Immature natural killer cell (primary cell): ENCODE data around the gene FLNB. TPM values are rescaled to one million over a fixed set of nuclear protein-coding genes. Genes with fewer than 3 reads are reported as not detected.
A peak's percentile ranks its signal among the peaks of the same experiment; 100 is the strongest.

Experiments
- DNase-seq, 3 donors: peaks; one replicate each; pipeline ENCODE4 v3.0.0; 2022; ENCODE audit warnings: mixed read lengths in 1 of 3
- H3K27ac Mint-ChIP-seq, 6 donors: one replicate each; pipeline ENCODE4 v1.8.0; 2020; ENCODE audit warnings: mixed read lengths in 6 of 6, mild to moderate bottlenecking in 5 of 6, inconsistent platforms in 4 of 6, moderate library complexity in 3 of 6
- H3K27me3 Mint-ChIP-seq, 3 donors: one replicate each; pipeline ENCODE4 v1.8.0; 2020 to 2021; ENCODE audit warnings: low read depth in 3 of 3, mild to moderate bottlenecking in 3 of 3, mixed read lengths in 3 of 3, moderate library complexity in 3 of 3, inconsistent platforms in 1 of 3
- H3K36me3 Mint-ChIP-seq, 3 donors: one replicate each; pipeline ENCODE4 v1.8.0; 2020; ENCODE audit warnings: mixed read lengths in 3 of 3, inconsistent platforms in 2 of 3, mild to moderate bottlenecking in 2 of 3
- H3K4me1 Mint-ChIP-seq, 2 donors: one replicate each; pipeline ENCODE4 v1.8.0; 2020; ENCODE audit warnings: inconsistent platforms in 2 of 2, mild to moderate bottlenecking in 2 of 2, mixed read lengths in 2 of 2, moderate library complexity in 1 of 2
- H3K4me3 Mint-ChIP-seq, 5 donors: one replicate each; pipeline ENCODE4 v1.8.0; 2020; ENCODE audit warnings: mild to moderate bottlenecking in 5 of 5, mixed read lengths in 5 of 5, inconsistent platforms in 3 of 5, moderate library complexity in 3 of 5
- H3K9me3 Mint-ChIP-seq, 6 donors: one replicate each; pipeline ENCODE4 v1.8.0; 2020; ENCODE audit warnings: mild to moderate bottlenecking in 6 of 6, mixed read lengths in 6 of 6, inconsistent platforms in 4 of 6, moderate library complexity in 3 of 6
- polyA plus RNA-seq, 3 donors: library from polyadenylated mRNA; unstranded; fragments of 300-500 nt; fragmentation: Illumina TruSeq; gene quantifications; one replicate each; pipeline ENCODE4 v1.2.3, GENCODE V29; 2021

FLNB gene
- polyA plus RNA-seq, 3 donors from 2014 or later = 0.94 to 14.9 (median 7.5) TPM

DNA sequence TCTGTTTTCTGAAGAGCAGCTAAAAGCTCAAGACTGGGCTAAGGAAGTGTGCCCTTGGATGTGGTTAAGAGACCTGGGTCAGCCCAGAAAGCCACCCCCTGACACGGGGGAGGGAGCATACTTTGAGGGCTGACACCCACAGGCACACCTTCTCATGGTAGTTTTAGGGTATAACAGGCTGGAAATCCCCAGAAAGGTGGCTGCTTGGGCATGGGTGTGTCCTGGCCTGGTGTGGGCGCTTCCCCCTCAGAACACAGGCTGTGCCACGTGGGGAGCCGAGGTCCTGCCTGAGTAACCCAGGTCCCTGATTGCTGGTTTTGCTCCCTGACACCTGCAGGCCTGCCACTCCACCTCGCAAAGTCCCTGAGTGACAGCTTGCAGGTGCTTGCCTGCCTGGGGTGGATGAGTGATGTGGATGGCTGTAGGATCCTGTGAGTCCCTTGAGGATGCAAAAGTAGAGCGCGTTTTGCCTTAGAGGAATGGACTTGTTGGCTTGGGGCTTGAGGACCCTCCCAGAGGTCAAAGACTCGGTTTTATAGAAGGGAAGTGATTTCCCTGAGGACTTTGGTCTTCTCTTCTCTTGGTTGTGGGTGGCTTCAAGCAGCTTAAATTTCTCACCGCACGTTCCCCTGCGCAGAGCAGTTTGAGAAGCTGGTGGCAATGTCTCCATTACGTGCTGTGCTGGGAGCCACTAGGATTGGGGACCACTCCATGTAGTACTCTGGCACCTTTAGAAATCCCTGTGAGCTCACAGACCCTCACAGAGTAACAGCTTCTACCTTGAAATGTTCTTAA is 108.1 kb downstream of the FLNB start:
- peaks cover 17 to 34% of the 10 kb centered on the region in 2 donors for H3K4me1 Mint-ChIP-seq
- H3K36me3 Mint-ChIP-seq = peaks cover 17 to 44% (median 21%) of the 10 kb centered on the region in 3 donors
- H3K9me3 Mint-ChIP-seq = no peaks in the 10 kb centered on the region
- peak; percentile 74 to 80 (median 77) for DNase-seq
- H3K27me3 Mint-ChIP-seq = peaks cover 2 to 8% (median 3%) of the 10 kb centered on the region in 3 donors
- H3K4me3 Mint-ChIP-seq = peak overlapping the region in 4 of 5 donors; percentile 24 to 51 (median 39)
- H3K27ac Mint-ChIP-seq = peak overlapping the region; percentile 45 to 94 (median 78)

DNA sequence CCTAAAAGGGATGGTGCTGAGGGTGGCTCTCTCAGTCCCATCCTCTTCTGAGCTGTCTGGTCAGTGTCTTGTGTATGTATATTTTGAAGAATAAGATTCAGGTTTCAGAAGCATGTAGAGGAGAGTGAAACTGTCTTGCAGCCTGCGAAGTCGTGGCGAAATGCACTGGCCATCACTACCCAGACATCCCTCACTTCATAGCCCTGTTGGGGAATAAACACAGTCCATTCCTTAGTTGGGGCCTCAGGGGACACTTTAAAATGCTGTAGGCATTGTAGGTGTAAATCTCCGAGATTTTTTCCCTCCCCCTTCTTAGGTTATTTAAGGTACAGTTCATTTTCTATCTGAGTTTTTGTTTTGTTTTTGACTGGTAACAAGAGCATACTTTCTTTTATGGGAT is 108.8 kb downstream of the FLNB start:
- Mint-ChIP-seq H3K36me3 (peaks cover 14 to 42% (median 21%) of the 10 kb centered on the region in 3 donors), H3K9me3 (no peaks in the 10 kb centered on the region), H3K4me3 (no peak overlapping the region), H3K4me1 (peaks cover 17 to 34% of the 10 kb centered on the region in 2 donors), H3K27me3 (peaks cover 2 to 8% (median 3%) of the 10 kb centered on the region in 3 donors), H3K27ac (peak overlapping the region in 3 of 6 donors; percentile 25 to 77 (median 45))
- DNase-seq = no peak

DNA sequence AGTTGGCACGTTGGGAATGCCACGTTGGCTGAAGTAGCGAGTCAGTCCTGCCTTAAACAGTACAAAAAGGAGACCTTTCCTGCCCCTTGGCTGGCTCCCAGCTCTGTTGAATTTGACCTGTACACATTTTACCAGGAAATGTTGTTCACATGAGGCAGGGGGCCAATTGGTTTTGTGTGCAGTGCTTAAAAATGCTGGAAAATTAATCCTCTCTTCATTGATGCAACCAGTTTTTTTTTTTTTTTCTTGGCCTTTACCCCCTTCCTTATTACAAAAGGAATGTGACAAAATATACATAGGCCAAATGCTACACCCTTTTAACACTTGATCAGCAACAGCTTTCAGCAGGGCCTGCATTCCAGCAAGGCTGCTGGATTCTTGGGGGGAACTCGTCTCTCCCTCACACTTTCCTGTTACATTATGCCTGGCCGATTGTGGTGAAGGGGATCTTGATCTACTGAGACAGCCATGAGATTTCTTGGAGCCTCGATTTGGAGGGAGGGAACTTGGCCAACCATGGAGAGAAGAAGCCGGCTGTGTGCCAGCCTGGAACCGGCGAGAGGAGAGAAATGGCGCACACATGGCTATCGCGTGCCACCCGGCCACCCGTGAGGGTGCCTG is 109.4 kb downstream of the FLNB start:
- peaks cover 10 to 40% (median 17%) of the 10 kb centered on the region in 3 donors for H3K36me3 Mint-ChIP-seq
- no peak overlapping the region for H3K4me3 Mint-ChIP-seq
- H3K27ac Mint-ChIP-seq = no peak overlapping the region
- H3K4me1 Mint-ChIP-seq = peaks cover 17 to 34% of the 10 kb centered on the region in 2 donors
- no peaks in the 10 kb centered on the region for H3K9me3 Mint-ChIP-seq
- DNase-seq = no peak
- peaks cover 2 to 8% (median 3%) of the 10 kb centered on the region in 3 donors for H3K27me3 Mint-ChIP-seq

DNA sequence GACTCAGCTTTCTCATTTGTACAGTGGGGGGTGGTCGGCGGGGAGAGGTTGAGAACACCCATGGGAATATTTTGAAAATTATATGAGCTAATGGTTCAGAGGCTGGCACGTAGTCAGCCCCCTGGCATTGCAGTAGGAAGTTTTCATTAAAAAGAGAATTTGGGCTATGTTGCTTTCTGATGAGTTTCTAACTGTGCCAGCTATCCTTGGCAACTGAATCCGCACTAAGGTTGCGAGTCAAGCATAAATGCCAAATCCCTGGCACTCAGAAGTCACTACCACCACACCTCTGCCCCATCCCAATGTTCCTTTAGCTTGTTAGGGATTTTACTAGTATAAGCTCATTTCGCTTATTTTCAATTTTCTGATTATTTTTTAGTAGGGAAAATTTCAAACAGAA is 111.0 kb downstream of the FLNB start:
- no peaks in the 10 kb centered on the region for H3K9me3 Mint-ChIP-seq
- no peak overlapping the region for H3K27ac Mint-ChIP-seq
- H3K4me1 Mint-ChIP-seq = peaks cover 17 to 34% of the 10 kb centered on the region in 2 donors
- no peak for DNase-seq
- H3K27me3 Mint-ChIP-seq = peaks cover 0 to 8% (median 3%) of the 10 kb centered on the region in 3 donors
- peaks cover 4 to 34% (median 12%) of the 10 kb centered on the region in 3 donors for H3K36me3 Mint-ChIP-seq
- no peak overlapping the region for H3K4me3 Mint-ChIP-seq

DNA sequence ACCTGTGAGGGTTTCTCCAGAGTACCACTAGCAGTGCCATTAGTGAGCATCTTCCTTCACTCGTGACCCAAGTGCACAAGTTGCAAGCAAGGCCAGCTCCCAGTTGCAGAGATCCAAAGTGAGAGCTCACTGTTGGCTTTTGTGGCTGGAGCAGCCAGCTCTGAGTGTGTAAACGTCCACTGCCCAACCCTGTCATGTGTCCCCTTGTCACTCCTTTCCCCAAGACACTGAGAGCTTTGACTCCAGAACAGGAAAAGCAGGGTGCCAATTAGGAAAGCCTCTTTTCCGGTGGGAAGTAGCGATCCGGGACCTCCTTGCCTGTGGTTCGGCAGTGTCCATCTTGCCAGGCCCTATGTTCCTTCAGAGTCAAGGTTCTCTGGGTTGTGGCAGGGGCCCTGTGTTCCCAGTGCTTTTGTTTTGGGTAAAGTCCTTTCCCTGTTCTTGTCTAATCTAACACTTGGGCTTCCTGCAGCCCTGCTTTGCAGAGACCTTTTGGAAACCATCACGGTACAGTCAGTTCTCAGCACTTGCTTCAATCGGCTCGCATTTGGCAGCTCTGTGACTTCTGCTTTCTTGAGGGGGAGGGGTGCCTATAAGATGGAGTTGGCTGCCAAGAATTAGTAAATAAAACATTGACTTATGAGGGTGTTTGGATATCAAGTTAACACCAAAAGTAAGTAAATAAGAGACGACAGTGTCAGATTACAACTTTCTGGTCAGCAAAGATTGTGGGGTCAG is 112.0 kb downstream of the FLNB start:
- no peak for DNase-seq
- Mint-ChIP-seq H3K4me1 (peaks cover 14 to 25% of the 10 kb centered on the region in 2 donors), H3K36me3 (peaks cover 10 to 38% (median 13%) of the 10 kb centered on the region in 3 donors), H3K27me3 (peaks cover 0 to 6% (median 3%) of the 10 kb centered on the region in 3 donors), H3K27ac (no peak overlapping the region), H3K4me3 (no peak overlapping the region), H3K9me3 (no peaks in the 10 kb centered on the region)

DNA sequence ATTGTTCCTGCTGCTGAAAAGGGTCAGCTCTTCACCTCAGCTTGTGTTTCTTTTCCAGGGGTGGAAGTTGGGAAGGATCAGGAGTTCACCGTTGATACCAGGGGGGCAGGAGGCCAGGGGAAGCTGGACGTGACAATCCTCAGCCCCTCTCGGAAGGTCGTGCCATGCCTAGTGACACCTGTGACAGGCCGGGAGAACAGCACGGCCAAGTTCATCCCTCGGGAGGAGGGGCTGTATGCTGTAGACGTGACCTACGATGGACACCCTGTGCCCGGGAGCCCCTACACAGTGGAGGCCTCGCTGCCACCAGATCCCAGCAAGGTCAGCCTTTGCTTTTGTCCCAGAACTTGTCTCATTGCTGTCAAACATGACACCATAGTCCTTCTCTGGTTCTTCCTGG is 113.0 kb downstream of the FLNB start:
- DNase-seq = no peak
- H3K27ac Mint-ChIP-seq = no peak overlapping the region
- H3K4me1 Mint-ChIP-seq = peaks cover 7 to 15% of the 10 kb centered on the region in 2 donors
- no peak overlapping the region for H3K4me3 Mint-ChIP-seq
- peaks cover 13 to 41% (median 17%) of the 10 kb centered on the region in 3 donors for H3K36me3 Mint-ChIP-seq
- H3K9me3 Mint-ChIP-seq = no peaks in the 10 kb centered on the region
- peaks cover 0 to 4% (median 3%) of the 10 kb centered on the region in 3 donors for H3K27me3 Mint-ChIP-seq

DNA sequence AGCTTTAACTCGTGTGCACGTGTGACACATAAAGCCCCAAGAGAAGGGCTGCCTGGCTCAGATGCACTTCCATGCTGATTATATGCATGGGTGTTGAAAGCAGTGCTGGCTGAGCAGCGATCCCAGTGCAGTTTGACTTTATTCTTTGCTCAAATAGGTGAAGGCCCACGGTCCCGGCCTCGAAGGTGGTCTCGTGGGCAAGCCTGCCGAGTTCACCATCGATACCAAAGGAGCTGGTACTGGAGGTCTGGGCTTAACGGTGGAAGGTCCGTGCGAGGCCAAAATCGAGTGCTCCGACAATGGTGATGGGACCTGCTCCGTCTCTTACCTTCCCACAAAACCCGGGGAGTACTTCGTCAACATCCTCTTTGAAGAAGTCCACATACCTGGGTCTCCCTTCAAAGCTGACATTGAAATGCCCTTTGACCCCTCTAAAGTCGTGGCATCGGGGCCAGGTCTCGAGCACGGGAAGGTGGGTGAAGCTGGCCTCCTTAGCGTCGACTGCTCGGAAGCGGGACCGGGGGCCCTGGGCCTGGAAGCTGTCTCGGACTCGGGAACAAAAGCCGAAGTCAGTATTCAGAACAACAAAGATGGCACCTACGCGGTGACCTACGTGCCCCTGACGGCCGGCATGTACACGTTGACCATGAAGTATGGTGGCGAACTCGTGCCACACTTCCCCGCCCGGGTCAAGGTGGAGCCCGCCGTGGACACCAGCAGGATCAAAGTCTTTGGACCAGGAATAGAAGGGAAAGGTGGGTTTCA is 114.9 kb downstream of the FLNB start:
- H3K27ac Mint-ChIP-seq = no peak overlapping the region
- H3K4me3 Mint-ChIP-seq = no peak overlapping the region
- peaks cover 17 to 54% (median 30%) of the 10 kb centered on the region in 3 donors for H3K36me3 Mint-ChIP-seq

DNA sequence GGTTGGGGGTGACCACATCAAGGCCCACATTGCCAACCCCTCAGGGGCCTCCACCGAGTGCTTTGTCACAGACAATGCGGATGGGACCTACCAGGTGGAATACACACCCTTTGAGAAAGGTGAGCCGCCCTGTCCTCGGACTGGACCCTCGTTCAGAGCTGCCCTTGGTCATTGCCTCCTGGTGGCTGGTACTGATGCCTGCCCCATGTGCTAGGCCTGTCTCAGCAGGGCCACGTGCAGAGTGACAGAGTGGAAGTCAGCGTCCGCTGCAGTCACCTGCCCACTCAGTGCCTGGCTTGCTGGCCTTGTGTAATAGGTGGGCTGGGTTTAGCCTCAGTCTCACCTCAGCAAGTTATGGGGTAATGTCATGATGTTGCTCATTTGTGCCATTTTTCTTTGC is 116.2 kb downstream of the FLNB start:
- Mint-ChIP-seq H3K4me1 (peaks cover 2 to 12% of the 10 kb centered on the region in 2 donors), H3K36me3 (peaks cover 23 to 52% (median 33%) of the 10 kb centered on the region in 3 donors), H3K27me3 (peaks cover 0 to 2% (median 0%) of the 10 kb centered on the region in 3 donors), H3K9me3 (no peaks in the 10 kb centered on the region), H3K4me3 (no peak overlapping the region), H3K27ac (no peak overlapping the region)
- no peak for DNase-seq

More for the DNA sequence above, 114.9 kb downstream of the FLNB start:
- H3K9me3 Mint-ChIP-seq = no peaks in the 10 kb centered on the region
- no peaks in the 10 kb centered on the region for H3K4me1 Mint-ChIP-seq
- H3K27me3 Mint-ChIP-seq = peaks cover 0 to 2% (median 0%) of the 10 kb centered on the region in 3 donors
- no peak for DNase-seq

DNA sequence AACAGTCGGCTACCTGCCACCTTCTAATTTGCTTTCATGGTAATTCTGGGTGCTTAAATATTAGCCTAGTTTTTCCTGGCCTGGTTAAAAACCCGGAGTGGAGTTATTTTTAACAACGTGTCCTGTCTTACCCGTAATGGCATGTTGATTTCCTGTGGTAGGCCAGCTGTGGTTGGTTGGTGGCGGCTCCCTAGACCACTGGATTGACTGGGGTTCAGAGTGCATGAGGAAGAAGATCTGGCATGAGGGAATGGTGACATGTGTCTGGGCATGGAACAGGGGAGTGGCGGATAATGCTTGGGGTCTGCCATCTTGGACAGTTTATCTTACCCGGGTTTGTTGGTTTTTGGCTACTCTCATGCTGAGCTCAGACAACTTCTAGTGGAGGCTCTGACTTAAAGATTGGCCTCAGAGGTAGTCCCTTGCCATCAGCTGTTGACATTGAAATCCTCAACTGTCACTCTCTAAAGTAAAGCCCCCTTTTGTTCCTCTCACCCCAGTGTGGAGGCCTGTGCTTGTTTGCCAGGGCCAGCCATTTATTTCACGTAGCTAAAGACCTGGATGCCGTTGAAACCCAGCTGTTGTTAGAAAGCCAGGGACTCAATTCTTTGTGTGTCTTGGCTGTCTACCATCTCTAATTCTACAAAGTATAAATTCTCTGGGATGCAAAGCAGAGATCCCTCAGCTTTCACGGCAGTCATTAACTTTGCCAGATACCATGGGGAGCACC is 121.0 kb downstream of the FLNB start:
- peaks cover 22 to 52% (median 46%) of the 10 kb centered on the region in 3 donors for H3K36me3 Mint-ChIP-seq
- H3K4me1 Mint-ChIP-seq = peaks cover 2 to 15% of the 10 kb centered on the region in 2 donors
- H3K4me3 Mint-ChIP-seq = no peak overlapping the region
- H3K27ac Mint-ChIP-seq = no peak overlapping the region
- H3K27me3 Mint-ChIP-seq = peaks cover 0 to 6% (median 0%) of the 10 kb centered on the region in 3 donors
- no peaks in the 10 kb centered on the region for H3K9me3 Mint-ChIP-seq
- peak in 1 of 3 donors; percentile 12 for DNase-seq

DNA sequence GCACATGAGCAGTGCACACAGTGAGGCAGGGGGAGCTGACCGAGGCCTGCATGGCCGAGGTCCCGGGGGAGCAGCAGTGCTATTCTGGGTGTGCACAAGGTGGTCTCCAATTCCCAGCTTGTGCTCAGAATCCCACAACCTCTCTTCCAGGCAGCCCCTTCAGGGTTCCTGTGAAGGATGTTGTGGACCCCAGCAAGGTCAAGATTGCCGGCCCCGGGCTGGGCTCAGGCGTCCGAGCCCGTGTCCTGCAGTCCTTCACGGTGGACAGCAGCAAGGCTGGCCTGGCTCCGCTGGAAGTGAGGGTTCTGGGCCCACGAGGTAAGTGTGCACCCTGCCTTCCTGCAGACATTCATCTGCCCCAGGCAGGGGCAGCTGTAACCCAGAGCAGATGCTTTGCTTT is 122.4 kb downstream of the FLNB start:
- no peak for DNase-seq
- Mint-ChIP-seq H3K36me3 (peaks cover 22 to 46% (median 37%) of the 10 kb centered on the region in 3 donors), H3K4me3 (no peak overlapping the region), H3K4me1 (peaks cover 2 to 15% of the 10 kb centered on the region in 2 donors), H3K27ac (no peak overlapping the region), H3K9me3 (no peaks in the 10 kb centered on the region), H3K27me3 (peaks cover 0 to 6% (median 0%) of the 10 kb centered on the region in 3 donors)

DNA sequence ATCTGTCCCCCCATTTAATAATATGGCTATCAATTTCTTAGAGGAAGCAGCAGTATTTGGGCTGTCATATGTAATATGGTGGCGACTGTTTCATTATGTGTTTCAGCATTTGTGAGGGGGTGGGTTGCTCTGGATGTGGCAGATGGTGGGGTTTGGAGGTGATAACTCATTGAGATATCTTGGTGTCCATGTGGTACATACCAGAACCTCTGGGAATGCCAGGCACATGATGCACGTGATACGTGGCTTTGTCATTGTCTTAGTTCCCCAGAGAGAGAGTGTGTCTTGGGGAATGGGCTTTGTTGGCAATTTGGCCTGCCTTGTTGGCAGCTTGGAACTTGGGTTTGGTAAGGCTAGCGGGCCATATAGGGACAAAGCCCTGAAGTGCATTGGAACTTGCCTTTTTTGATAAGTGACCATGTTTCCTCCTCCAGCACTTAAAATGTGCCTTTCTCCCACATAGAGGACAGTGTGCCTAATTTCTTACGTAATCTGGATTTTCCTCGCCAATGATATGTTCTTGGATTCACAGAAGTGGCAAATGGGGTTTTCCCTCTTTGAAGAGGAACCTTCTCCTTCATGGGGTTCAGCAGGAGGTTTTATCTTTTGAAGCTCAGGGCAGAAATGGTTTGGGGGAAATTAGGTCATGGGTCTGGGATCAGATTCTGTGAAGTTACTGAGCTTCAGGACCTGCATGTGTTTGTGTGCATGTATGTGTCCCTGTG is 123.0 kb downstream of the FLNB start:
- peaks cover 2 to 15% of the 10 kb centered on the region in 2 donors for H3K4me1 Mint-ChIP-seq
- H3K9me3 Mint-ChIP-seq = no peaks in the 10 kb centered on the region
- peaks cover 28 to 48% (median 40%) of the 10 kb centered on the region in 3 donors for H3K36me3 Mint-ChIP-seq
- H3K27me3 Mint-ChIP-seq = peaks cover 0 to 4% (median 0%) of the 10 kb centered on the region in 3 donors
- DNase-seq = no peak
- H3K4me3 Mint-ChIP-seq = no peak overlapping the region
- no peak overlapping the region for H3K27ac Mint-ChIP-seq

DNA sequence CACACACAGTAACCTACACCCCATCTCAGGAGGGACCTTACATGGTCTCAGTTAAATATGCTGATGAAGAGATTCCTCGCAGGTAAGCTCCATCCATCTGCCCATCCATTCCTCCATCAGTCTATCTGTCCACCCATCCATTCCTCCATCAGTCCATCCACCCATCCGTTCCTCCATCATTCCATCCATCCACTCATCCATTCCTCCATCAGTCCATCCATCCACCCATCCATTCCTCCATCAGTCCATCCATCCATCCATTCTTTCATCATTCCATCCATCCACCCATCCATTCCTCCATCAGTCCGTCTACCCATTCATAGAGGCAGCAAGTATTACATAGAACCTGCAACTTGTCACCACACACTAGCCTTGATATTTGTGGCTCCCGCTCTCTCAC is 124.6 kb downstream of the FLNB start:
- Mint-ChIP-seq H3K4me1 (peaks cover 2 to 15% of the 10 kb centered on the region in 2 donors), H3K36me3 (peaks cover 33 to 49% (median 37%) of the 10 kb centered on the region in 3 donors), H3K27me3 (peaks cover 0 to 4% (median 0%) of the 10 kb centered on the region in 3 donors), H3K27ac (peak overlapping the region in 1 of 6 donors; percentile 8), H3K4me3 (no peak overlapping the region), H3K9me3 (no peaks in the 10 kb centered on the region)
- no peak for DNase-seq
